ENCODE results near the gene TREM1.

GRCh38 chr6:41273714-41274113 lies 12.8 kb downstream of the TREM1 start:
- TF ChIP-seq, protein P1, sequence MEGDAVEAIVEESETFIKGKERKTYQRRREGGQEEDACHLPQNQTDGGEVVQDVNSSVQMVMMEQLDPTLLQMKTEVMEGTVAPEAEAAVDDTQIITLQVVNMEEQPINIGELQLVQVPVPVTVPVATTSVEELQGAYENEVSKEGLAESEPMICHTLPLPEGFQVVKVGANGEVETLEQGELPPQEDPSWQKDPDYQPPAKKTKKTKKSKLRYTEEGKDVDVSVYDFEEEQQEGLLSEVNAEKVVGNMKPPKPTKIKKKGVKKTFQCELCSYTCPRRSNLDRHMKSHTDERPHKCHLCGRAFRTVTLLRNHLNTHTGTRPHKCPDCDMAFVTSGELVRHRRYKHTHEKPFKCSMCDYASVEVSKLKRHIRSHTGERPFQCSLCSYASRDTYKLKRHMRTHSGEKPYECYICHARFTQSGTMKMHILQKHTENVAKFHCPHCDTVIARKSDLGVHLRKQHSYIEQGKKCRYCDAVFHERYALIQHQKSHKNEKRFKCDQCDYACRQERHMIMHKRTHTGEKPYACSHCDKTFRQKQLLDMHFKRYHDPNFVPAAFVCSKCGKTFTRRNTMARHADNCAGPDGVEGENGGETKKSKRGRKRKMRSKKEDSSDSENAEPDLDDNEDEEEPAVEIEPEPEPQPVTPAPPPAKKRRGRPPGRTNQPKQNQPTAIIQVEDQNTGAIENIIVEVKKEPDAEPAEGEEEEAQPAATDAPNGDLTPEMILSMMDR (IDR thresholded peaks at IDR 0.05; ENCODE audit: insufficient read depth, low read depth, low read length): no peak
- no peak for TF ChIP-seq EZH2 (IDR thresholded peaks at IDR 0.05; ENCODE audit: insufficient read depth, low read length)

All from astrocyte (in vitro differentiated cells and primary cell).